ENCODE results near the gene RDH16.

GRCh38 chr12:56929780-56930179 is 27.6 kb downstream of the RDH16 start:
- TF ChIP-seq CTCF (IDR thresholded peaks at IDR 0.05) (no peak), EP300 (IDR thresholded peaks at IDR 0.05) (no peak), POLR2AphosphoS5 (IDR thresholded peaks at IDR 0.05) (no peak)
